EL (cell line): Measurements from ENCODE around the gene EIF2B4.
"Not testable (repeated sequence)": the region's sequence is repeated elsewhere in the genome, so short reads cannot be mapped to it uniquely, and the experiment has no call there.

ENCODE experiments used
- DNase-seq: peaks from one replicate; pipeline ENCODE4 v3.0.0-alpha.2; 2016

Gene EIF2B4

GRCh38 chr2:27377618-27378095 lies 7.5 kb upstream of the EIF2B4 start:
- DNase-seq, result no peak

- no peak for DNase-seq
These were observed 6.9 kb upstream of the EIF2B4 start for GRCh38 chr2:27376866-27377617.

DNA sequence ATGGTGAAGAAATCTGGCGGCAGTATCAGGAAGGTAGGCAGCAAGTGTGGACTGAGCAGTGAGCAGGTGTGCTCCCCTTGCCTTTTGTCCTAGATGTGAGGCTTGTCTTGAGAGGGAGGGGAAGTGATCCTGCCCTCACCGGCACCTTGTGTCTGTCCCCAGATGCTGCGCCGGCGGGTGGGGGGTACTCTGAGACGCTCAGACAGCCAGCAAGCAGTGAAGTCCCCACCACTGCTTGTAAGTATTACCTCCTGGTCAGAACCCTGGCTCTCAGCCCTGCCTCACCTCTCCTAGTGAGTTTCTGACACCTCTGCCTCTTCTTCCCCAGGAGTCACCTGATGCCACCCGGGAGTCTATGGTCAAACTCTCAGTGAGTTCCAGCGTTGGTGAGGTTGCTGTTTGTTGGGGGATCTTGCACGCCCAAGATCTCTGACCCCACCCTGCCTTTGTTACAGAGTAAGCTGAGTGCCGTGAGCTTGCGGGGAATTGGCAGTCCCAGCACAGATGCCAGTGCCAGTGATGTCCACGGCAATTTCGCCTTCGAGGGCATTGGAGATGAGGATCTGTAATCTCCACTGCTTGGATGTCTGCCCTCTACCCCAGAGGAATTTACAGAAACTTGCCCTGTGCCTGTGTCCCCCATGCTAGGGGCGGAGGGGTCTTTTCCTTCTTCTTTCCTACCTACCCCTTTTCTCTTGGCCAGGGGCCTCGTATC lies 6.2 kb upstream of the EIF2B4 start:
- DNase-seq, result no peak

DNA sequence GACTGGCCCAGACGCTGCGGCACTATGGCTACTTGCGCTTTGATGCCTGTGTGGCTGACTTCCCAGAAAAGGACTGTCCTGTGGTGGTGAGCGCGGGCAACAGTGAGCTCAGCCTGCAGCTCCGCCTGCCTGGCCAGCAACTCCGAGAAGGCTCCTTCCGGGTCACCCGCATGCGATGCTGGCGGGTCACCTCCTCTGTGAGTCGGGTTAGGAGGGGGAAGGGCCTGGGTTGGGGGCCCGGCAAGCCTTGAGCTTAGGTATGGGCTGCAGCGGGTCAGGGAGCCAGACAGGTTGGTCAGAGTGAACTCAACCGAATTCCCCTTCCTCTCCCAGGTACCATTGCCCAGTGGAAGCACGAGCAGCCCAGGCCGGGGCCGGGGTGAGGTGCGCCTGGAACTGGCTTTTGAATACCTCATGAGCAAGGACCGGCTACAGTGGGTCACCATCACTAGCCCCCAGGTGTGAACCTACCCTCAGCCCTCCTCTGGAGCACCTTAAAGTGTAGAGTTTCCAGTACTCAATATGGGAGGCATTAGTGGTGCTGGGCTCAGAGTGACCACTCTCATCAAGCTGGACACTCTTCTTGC lies 5.5 kb upstream of the EIF2B4 start:
- DNase-seq, result no peak

GRCh38 chr2:27373567-27373966 lies 3.4 kb upstream of the EIF2B4 start:
- no peak for DNase-seq

- DNase-seq, result no peak
These were observed 2.8 kb upstream of the EIF2B4 start for GRCh38 chr2:27372937-27373336.

- peak; percentile 56 for DNase-seq
These were observed 880 bp upstream of the EIF2B4 start for GRCh38 chr2:27370816-27371620.

DNA sequence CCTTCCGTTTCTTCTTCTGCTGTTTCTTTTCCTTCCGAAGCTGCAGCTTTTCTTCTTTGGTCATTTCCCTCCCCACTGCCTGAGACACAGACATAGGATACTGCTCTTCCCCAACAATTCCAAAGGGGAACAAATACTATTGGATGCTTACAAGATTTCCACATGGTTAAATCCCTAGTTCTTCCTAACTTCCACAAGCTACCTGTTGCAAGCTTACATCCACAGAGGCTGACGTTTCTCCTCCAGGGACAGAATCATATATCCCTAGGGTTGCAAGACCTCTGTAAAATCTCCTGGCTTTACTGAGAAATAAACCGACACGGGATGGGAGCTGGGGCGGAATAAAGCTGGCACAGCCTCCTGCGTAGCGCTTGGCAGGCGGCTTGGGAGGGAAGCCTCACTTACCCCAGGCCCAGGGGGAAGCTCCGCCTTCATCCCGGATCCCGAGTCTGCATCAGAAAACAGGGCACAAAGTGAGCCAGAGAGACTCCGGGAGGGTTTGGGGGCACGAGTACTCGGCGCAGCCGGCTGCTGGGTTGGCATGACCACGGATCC lies 590 bp downstream of the EIF2B4 start:
- peak; percentile 64 for DNase-seq

DNA sequence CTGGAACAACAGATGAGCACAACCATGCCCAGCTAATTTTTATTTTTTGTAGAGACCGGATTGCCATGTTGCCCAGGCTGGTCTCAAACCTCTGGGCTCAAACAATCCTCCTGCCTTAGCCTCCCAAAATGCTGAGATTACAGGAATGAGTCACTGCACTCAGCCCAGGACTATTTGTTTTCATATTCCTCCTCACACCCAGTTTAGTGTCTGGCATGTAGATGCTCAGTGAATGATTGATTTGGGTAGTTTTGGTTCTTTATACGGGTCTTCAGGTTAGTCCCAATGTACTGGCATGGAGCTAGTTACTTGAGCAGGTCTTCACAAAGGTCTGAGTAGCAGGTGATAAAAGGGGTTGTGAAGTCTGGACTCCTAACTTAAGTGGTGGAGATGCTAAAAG lies 6.2 kb downstream of the EIF2B4 start:
- no peak for DNase-seq

DNA sequence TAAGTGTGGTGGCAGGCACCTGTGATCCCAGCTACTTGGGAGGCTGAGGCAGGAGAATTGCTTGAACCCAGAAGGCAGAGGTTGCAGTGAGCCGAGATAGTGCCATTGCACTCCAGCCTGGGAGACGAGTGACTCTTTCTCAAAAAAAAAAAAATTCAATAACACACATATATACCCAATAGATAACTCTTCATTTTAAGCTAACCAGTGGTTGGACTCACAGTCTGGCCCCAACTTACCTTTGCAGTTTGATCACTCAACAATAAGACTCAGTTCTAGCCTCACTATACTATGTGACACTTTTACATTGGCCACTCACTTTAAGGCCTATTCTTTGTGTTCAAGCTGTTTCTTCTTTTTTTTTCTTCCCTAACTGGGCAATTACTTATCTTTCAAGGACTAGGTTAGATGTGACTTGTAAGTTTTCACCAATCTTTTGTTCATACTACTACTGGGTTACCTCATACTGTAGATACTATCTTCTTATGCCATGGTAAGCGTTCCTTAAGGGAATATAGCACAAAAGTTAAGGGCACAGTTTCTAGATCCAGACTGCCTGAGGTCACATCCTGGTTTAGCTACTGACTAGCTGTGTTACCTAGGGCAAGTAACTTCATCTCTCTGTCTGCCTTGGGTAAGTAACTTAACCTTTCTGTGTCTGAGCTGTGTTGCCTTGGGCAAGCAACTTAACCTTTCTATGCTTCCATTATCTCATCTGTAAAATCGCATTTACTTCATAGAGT lies 7.3 kb downstream of the EIF2B4 start:
- no peak for DNase-seq

GRCh38 chr2:27356382-27357181 lies 13.6 kb downstream of the EIF2B4 start, which contains the start of gene GTF3C2:
TSS of gene GTF3C2 (minus strand) at chr2:27356764. CDS start at chr2:27343554, 13,210 bp downstream.
- DNase-seq, result peak; percentile 98

GRCh38 chr2:27356056-27356381 lies 14.1 kb downstream of the EIF2B4 start:
- DNase-seq, result peak; percentile 66

DNA sequence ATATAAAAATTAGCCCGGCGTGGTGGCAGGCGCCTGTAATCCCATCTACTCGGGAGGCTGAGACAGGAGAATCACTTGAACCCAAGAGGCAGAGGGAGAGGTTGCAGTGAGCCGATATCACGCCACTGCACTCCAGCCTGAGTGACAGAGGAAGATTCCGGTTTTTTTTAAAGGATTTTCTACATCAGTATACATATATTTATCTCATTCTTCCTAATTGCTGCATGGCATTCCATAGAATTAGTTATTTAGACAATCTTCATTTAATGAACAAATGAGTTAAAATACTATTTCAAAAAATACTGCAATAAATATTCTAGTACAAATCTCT lies 15.6 kb downstream of the EIF2B4 start:
- DNase-seq, result no peak

- peak; percentile 28 for DNase-seq
These were observed 16.2 kb downstream of the EIF2B4 start for GRCh38 chr2:27353762-27354596.

DNA sequence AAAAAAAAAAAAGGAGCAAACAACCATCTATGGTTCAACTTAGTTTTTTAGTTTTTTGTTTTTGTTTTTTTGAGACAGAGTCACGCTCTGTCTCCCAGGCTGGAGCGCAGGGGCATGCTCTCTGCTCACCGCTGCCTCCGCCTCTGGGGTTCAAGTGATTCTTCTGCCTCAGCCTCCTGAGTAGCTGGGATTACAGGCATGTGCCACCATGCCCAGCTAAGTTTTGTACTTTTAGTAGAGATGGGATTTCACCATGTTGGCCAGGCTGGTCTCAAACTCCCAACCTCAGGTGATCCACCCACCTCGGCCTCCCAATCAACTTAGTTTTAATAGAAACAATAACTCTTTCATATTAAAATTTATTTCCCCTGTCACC lies 16.8 kb downstream of the EIF2B4 start:
- not testable (repeated sequence) for DNase-seq

DNA sequence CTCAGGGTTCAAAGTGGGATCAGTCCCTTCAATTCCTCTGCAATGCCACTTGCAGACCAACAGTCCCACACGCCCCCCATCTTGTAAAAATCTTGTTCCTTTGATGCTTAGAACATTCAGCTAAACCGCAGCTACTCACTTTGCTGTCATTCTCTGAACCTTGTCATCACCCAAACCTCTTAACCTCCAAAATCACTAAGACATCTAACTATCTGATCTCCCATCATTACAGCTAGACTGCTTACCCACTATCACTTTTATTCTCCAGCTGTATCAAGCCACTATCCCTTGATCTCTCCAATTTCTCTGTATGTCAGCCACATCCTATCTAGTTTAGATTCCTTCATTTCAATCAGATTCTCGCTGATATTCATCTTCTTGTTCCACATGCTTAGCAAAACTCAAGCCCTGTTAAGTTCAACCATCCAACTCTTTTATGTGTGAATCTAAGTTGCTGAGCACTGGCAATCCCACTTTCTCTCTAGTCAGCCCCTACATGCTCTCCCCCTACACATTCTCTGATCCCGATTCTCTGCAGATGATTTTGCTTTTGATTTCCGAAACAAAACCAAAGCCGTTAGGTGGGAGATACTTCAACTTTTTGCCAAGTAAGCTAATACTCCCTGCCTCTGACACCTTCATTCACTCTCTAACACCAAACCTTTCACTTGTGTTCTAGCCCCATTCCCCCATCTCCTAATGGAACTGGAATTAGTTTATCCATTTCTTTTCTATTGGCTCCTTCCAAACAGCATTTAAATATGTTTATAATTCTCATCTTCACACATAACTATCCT lies 18.1 kb downstream of the EIF2B4 start:
- DNase-seq, result no peak

GRCh38 chr2:27350106-27350693 lies 19.9 kb downstream of the EIF2B4 start:
- DNase-seq, result no peak

DNA sequence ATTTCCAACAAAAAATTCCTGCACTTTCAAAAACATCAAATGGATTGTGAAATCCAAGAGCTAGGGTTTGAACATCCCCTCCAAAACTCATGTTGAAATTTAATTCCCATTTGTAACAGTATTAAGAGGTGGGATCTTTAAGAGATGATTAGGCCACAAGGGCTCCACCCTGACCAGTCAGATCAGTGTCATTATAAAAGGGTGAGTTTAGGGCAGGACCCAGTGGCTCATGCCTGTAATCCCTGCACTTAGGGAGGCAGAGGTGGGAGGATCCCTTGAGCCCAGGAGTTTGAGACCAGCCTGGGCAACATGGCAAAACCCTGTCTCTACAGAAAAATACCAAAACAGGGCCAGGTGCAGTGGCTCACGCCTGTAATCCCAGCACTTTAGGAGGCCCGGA lies 22.5 kb downstream of the EIF2B4 start:
- no peak for DNase-seq

DNA sequence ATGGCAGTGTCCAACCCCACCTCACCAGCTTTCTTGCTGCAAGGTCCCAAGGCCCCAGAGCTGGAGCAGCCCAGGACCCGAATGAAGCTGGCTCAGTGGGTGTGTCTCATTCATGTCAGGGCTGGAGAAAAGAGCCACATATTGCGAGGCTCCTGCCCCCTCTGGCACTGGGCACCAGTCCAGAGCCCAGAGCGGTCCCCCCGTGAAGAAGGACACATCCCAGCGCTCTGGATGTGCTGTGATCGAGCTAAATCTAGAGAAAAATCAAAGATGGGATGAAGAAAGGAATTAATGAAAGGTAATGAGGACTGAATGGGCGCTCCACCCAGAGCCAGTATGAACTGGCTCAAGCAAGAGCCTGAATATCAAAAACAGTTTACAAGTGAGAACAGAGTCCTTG lies 34.0 kb downstream of the EIF2B4 start:
- DNase-seq, result no peak
